HEK293T (cell line): Measurements from ENCODE around the gene BRPF3.

ENCODE experiments used
- BHLHE40 ChIP-seq: fragments of 450-650 bp; IDR thresholded peaks from 2 replicates; pipeline ENCODE4 v1.6.1; 2016; ENCODE audit warnings: mild to moderate bottlenecking, moderate library complexity, borderline replicate concordance
- FOXM1 ChIP-seq: fragments of 450-650 bp; IDR thresholded peaks from 2 replicates; pipeline ENCODE4 v1.6.1; 2017; ENCODE audit warnings: mild to moderate bottlenecking, borderline replicate concordance
- HDGF ChIP-seq: fragments of 450-650 bp; IDR thresholded peaks from 2 replicates; pipeline ENCODE4 v1.6.1; 2017; ENCODE audit warnings: antibody characterized with exemption, borderline replicate concordance
- SP1 ChIP-seq: fragments of 450-650 bp; IDR thresholded peaks from 2 replicates; pipeline ENCODE4 v1.6.1; 2017
- SUZ12 ChIP-seq: fragments of 450-650 bp; IDR thresholded peaks from 2 replicates; pipeline ENCODE4 v1.6.1; 2016; ENCODE audit warnings: mild to moderate bottlenecking
- TARDBP ChIP-seq: fragments of 450-650 bp; IDR thresholded peaks from 2 replicates; pipeline ENCODE4 v1.6.1; 2016

DNA sequence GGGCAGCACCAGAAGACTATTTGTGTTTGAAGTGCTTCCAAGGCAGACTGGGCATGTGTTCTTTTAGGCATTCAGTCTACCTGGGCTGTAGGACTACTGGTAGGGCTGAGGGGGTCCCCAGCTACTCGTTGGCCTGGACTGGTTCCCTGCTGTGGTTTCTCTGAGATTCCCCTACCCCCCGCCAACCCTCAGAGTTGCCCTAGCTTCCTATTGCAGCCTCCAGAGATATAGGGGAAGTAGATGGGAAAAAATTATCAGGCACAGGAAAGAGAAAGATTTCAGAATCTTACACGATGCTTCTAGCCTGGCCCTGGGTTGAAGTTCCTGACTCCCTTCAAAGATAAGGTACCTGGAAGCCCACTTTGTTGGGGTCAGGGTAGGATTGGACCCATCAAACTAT, 22.5 kb downstream of the BRPF3 start:
- TF ChIP-seq SP1, result no peak
- TF ChIP-seq TARDBP, result no peak
- TF ChIP-seq SUZ12, result no peak
- TF ChIP-seq BHLHE40, result no peak
- TF ChIP-seq FOXM1, result no peak
- no peak for TF ChIP-seq HDGF
